ENCODE measurements around the gene CCR9.

Gene CCR9

DNA sequence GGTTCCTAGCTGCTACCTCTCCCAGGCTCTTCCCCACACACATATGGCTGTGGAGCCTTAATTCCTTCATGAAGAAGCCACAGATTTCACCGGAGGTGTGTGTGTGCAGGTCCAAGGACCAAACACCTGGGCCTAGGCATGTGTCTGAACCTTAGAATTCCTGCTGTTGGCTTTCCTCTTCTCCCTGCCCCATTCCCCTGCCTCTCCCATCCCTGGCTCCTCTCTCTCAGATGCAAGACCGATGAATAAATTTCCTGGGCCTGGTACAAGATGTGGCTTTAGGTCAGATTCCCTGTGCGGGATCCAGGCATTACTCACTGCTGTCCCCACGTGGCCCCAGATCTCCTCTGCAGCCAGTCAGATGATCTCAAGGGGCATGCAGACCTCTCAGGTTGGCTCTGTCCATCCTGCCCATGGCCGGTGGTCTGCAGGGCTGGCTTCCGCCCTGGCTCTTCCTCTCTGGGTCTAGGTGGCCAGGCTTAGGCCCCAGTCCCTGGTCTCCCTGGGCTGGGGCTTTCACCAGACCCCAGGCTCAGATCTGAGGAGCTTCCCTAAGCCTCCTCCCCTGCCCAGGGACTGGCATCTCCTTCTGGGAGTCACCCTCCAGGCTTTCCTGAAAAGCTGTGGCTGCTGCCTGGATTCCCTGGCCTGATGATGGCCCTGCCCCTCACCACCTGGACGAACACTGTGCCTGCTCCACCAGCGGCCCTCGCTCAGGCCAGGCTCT, 20.5 kb downstream of the CCR9 start:
- peak; percentile 44 for DNase-seq (ENCODE audit: low read depth)
- TF ChIP-seq CTCF (IDR thresholded peaks at IDR 0.05; ENCODE audit: control insufficient read depth, insufficient read depth, low read depth, low read length, missing control alignments) = peak; percentile 67
- no peak overlapping the region for H3K4me3 ChIP-seq (ENCODE audit: control insufficient read depth, low read depth, low read length)

- H3K4me3 ChIP-seq (ENCODE audit: control insufficient read depth, low read depth, low read length) = no peak overlapping the region
- DNase-seq (ENCODE audit: low read depth) = peak; percentile 47
- TF ChIP-seq CTCF (IDR thresholded peaks at IDR 0.05; ENCODE audit: control insufficient read depth, insufficient read depth, low read depth, low read length, missing control alignments) = no peak
These were observed 21.7 kb downstream of the CCR9 start for GRCh38 chr3:45907769-45908705.

DNA sequence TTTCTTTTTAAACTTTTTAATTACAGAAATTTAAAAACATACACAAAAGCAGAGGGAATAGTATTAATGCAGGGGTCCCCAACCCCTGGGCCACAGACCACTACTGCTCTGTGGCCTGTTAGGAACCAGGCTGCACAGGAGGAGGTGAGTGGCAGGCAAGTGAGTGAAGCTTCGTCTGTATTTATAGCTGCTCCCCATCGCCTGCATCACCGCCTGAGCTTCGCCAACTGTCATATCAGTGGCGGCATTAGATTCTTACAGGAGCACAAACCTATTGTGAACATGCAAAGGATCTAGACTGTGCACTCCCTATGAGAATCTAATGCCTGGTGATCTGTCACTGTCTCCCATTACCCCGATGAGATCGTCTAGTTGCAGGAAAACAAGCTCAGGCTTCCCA, 22.4 kb downstream of the CCR9 start:
- no peak overlapping the region for H3K4me3 ChIP-seq (ENCODE audit: control insufficient read depth, low read depth, low read length)
- no peak for TF ChIP-seq CTCF (IDR thresholded peaks at IDR 0.05; ENCODE audit: control insufficient read depth, insufficient read depth, low read depth, low read length, missing control alignments)
- DNase-seq (ENCODE audit: low read depth) = no peak

- TF ChIP-seq CTCF (IDR thresholded peaks at IDR 0.05; ENCODE audit: control insufficient read depth, insufficient read depth, low read depth, low read length, missing control alignments) = no peak
- no peak for DNase-seq (ENCODE audit: low read depth)
- H3K4me3 ChIP-seq (ENCODE audit: control insufficient read depth, low read depth, low read length) = no peak overlapping the region
These were observed 23.2 kb downstream of the CCR9 start for GRCh38 chr3:45909542-45909941.

GRCh38 chr3:45910892-45911291, 24.5 kb downstream of the CCR9 start:
- no peak for DNase-seq (ENCODE audit: low read depth)
- TF ChIP-seq CTCF (IDR thresholded peaks at IDR 0.05; ENCODE audit: control insufficient read depth, insufficient read depth, low read depth, low read length, missing control alignments) = no peak
- no peak overlapping the region for H3K4me3 ChIP-seq (ENCODE audit: control insufficient read depth, low read depth, low read length)

- TF ChIP-seq CTCF (IDR thresholded peaks at IDR 0.05; ENCODE audit: control insufficient read depth, insufficient read depth, low read depth, low read length, missing control alignments) = no peak
- DNase-seq (ENCODE audit: low read depth) = no peak
- no peak overlapping the region for H3K4me3 ChIP-seq (ENCODE audit: control insufficient read depth, low read depth, low read length)
These were observed 25.3 kb downstream of the CCR9 start for GRCh38 chr3:45911511-45912226.
